C4-2B (cell line): Measurements from ENCODE around the gene SEPTIN12.

Source experiments
- H3K27ac ChIP-seq: fragments of 450-650 bp; 2 replicates; pipeline ENCODE4 v1.5.1; 2017
- ZFX ChIP-seq: fragments of 450-650 bp; IDR thresholded peaks from 2 replicates; pipeline ENCODE4 v1.6.1; 2017
- TF ChIP-seq, protein P1 (sequence below): fragments of 450-650 bp; conservative IDR thresholded peaks from 2 replicates; pipeline ENCODE4 v1.5.1; 2017; ENCODE audit warnings: mild to moderate bottlenecking

The SEPTIN12 gene

DNA sequence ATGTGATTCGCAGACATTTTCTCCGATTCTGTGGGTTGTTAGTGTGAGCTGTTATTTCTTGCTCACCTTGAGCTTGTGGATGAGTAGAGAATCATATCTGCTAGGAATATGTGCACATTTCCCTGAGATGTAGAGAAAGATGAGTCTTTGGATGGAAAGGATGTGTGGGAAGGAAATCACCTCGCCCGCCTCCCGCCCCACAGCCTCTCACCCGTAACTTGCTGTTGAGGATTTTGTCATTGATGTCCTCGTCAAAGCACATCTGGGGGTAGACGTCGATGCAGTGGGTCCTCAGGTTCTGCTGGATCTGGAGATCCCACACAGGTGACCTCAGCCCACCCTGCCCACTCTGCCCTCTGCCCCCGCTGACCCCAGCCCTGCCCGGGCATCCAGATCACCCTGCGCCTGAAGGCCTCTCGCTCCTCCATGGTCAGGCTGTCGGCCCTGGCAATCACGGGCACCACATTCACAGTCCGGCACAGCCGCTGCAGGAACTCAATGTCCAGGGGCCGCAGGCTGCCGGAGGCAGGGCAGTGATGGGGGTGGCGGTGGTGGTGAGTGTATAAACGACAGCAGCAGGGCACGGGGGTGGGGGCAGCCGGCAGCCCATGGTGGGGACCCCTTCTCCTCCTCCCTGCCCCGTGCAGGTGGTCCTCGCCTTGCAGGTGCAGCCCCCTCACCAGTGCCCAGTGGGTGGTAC lies 4.7 kb downstream of the SEPTIN12 start:
- TF ChIP-seq, protein P1, sequence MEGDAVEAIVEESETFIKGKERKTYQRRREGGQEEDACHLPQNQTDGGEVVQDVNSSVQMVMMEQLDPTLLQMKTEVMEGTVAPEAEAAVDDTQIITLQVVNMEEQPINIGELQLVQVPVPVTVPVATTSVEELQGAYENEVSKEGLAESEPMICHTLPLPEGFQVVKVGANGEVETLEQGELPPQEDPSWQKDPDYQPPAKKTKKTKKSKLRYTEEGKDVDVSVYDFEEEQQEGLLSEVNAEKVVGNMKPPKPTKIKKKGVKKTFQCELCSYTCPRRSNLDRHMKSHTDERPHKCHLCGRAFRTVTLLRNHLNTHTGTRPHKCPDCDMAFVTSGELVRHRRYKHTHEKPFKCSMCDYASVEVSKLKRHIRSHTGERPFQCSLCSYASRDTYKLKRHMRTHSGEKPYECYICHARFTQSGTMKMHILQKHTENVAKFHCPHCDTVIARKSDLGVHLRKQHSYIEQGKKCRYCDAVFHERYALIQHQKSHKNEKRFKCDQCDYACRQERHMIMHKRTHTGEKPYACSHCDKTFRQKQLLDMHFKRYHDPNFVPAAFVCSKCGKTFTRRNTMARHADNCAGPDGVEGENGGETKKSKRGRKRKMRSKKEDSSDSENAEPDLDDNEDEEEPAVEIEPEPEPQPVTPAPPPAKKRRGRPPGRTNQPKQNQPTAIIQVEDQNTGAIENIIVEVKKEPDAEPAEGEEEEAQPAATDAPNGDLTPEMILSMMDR: no peak
- H3K27ac ChIP-seq: no peak overlapping the region

DNA sequence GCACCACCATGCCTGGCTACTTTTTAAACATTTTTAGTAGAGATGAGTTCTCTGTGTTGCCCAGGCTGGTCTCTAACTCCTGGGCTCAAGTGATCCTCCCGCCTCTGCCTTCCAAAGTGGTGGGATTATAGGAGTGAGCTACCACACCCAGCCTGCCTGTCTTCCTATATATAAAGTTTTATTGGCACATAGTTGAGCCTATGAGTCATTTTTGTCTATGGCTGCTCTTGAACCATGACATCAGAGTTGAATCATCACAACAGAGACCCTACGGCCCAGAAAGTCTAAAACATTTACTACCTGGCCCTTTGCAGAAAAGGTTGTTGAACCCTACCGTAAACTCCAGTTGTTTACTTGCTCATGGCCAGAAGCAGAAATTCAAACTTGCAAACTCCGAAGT lies 7.9 kb downstream of the SEPTIN12 start:
- no peak overlapping the region for H3K27ac ChIP-seq
- TF ChIP-seq ZFX: no peak
- TF ChIP-seq, protein P1: no peak

DNA sequence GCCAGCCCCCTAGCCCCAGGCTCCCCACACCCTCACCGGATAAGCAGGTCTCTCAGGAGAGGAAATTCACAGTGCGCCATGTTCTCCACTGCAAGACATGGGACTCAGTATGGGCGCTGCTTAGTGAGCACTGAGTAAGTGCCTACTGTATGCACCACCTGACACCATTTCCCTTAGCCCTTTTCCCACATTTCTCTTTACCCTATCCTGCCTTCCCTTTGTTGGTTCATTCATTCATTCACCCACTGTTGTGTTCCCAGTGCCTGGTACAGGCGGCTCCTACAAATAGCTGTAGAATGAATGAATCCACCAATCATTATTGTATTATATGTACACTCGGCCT lies 10.1 kb downstream of the SEPTIN12 start:
- no peak overlapping the region for H3K27ac ChIP-seq
- TF ChIP-seq, protein P1: no peak
- TF ChIP-seq ZFX: no peak

DNA sequence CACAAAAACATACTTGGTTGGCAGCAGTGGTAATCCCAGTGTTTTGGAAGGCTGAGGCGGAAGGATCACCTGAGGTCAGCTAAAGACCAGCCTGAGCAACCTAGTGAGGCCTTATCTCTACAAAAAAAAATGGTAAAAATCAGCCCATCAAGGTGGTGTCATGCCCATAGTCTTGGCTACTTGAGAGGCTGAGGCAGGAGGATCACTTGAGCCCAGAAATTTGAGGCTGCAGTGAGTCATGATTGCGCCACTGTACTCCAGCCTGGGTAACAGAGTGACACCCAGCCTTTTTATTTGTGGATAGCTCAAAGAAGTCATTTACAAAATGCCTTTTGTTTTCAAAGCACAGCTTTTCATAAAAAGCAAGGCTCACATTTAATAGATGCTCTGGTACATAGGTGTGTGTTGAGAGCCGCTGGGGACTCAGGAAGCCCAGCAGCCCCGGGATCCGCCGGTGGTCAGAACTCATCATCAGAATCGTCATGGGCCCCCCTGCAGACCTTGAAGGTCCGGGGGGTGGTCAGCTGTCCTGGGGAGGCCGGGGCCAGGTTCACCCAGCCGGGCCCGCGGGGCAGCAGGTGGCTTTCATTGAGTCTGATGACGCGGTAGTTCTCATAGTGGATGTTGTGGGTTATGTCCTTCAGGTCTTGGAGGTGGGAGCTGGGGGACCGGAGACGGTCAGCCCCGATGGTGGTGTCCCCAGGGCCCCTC lies 10.7 kb downstream of the SEPTIN12 start:
- TF ChIP-seq ZFX: no peak
- TF ChIP-seq, protein P1: no peak
- H3K27ac ChIP-seq: no peak overlapping the region

DNA sequence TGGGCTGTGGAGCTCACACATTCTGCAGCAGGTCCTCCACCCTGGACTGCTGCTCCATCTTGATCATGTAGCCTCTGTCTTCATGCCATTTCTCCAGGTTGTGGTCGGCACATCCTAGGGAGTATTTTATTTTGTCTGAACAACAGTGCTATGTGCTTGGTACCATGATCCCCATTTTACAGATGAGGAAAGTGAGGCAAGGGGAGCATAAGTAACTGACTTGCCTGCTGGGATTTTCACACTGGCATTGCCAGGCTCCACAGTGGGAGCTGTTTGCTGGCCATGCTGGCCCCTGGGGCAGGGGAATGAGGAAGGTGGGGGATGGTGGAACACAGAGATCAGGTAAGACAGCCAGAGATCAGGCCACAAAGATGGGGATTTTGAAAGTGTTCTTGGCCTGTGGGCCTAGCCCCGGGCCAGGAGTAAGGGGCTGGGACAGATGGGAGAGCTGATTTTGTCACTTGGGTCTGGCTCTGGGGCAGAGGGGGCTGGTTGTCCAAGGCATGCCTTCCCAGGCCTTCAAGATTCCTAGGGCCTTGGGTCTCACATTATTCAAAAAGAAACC lies 11.9 kb downstream of the SEPTIN12 start:
- H3K27ac ChIP-seq: no peak overlapping the region
- TF ChIP-seq, protein P1: no peak
- TF ChIP-seq ZFX: no peak

DNA sequence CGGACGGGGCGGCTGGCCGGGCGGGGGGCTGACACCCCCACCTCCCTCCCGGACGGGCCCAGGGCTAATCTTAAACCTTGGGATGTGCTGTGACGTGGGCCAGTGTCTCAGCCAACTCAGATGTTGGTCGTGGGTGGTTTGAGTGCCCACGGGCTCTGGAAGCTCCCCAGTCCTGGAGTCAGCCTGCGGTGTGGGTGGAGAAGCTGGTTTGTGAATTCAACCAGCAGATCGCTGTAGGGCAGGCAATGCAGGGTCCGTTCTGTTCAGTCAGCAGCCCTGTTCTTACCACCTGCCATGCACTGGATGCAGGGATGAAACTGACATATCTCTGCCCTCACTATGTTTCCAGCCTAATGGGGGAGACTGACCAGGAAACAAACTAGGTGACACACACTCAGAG lies 13.1 kb downstream of the SEPTIN12 start:
- no peak overlapping the region for H3K27ac ChIP-seq
- TF ChIP-seq, protein P1: no peak
- TF ChIP-seq ZFX: no peak

DNA sequence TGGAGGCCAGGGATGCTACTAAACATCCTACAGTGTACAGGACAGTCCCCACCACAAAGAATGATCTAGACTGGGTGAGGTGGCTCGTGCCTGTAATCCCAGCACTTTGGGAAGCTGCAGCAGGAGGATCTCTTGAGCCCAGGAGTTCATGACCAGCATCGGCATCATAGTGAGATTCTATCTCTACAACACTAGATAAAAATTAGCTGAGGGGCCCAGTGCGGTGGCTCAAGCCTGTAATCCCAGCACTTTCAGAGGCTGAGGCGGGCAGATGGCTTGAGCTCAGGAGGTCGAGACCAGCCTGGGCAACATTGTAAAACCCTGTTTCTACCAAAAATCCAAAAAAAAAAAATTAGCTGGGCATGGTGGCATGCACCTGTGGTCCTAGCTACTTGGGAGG lies 15.8 kb downstream of the SEPTIN12 start:
- no peak for TF ChIP-seq ZFX
- TF ChIP-seq, protein P1: no peak
- no peak overlapping the region for H3K27ac ChIP-seq
